Right renal cortex interstitium (tissue), 3 donors: ENCODE measurements around the gene MXRA5. TPM values are rescaled to one million over a fixed set of nuclear protein-coding genes. Genes with fewer than 3 reads are reported as not detected.
A peak's percentile ranks its signal among the peaks of the same experiment; 100 is the strongest.
"Not testable (repeated sequence)": the region's sequence is repeated elsewhere in the genome, so short reads cannot be mapped to it uniquely, and the experiment has no call there.

Experiments
- DNase-seq, 3 donors: peaks; one replicate each; pipeline ENCODE4 v3.0.0-alpha.2; 2013; ENCODE audit warnings: low read depth in 3 of 3, low spot score in 2 of 3
- polyA plus RNA-seq, 3 donors: library from polyadenylated mRNA; unstranded; fragments of 120-200 nt; gene quantifications; one replicate each; pipeline ENCODE4 v1.2.1, GENCODE V29; 2013; ENCODE audit not compliant: insufficient read length in 3 of 3

Gene MXRA5, protein sequence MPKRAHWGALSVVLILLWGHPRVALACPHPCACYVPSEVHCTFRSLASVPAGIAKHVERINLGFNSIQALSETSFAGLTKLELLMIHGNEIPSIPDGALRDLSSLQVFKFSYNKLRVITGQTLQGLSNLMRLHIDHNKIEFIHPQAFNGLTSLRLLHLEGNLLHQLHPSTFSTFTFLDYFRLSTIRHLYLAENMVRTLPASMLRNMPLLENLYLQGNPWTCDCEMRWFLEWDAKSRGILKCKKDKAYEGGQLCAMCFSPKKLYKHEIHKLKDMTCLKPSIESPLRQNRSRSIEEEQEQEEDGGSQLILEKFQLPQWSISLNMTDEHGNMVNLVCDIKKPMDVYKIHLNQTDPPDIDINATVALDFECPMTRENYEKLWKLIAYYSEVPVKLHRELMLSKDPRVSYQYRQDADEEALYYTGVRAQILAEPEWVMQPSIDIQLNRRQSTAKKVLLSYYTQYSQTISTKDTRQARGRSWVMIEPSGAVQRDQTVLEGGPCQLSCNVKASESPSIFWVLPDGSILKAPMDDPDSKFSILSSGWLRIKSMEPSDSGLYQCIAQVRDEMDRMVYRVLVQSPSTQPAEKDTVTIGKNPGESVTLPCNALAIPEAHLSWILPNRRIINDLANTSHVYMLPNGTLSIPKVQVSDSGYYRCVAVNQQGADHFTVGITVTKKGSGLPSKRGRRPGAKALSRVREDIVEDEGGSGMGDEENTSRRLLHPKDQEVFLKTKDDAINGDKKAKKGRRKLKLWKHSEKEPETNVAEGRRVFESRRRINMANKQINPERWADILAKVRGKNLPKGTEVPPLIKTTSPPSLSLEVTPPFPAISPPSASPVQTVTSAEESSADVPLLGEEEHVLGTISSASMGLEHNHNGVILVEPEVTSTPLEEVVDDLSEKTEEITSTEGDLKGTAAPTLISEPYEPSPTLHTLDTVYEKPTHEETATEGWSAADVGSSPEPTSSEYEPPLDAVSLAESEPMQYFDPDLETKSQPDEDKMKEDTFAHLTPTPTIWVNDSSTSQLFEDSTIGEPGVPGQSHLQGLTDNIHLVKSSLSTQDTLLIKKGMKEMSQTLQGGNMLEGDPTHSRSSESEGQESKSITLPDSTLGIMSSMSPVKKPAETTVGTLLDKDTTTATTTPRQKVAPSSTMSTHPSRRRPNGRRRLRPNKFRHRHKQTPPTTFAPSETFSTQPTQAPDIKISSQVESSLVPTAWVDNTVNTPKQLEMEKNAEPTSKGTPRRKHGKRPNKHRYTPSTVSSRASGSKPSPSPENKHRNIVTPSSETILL (N-terminal part only)
- 1 to 10 TPM; 8.2 to 8.8 (median 8.6) TPM for polyA plus RNA-seq

DNA sequence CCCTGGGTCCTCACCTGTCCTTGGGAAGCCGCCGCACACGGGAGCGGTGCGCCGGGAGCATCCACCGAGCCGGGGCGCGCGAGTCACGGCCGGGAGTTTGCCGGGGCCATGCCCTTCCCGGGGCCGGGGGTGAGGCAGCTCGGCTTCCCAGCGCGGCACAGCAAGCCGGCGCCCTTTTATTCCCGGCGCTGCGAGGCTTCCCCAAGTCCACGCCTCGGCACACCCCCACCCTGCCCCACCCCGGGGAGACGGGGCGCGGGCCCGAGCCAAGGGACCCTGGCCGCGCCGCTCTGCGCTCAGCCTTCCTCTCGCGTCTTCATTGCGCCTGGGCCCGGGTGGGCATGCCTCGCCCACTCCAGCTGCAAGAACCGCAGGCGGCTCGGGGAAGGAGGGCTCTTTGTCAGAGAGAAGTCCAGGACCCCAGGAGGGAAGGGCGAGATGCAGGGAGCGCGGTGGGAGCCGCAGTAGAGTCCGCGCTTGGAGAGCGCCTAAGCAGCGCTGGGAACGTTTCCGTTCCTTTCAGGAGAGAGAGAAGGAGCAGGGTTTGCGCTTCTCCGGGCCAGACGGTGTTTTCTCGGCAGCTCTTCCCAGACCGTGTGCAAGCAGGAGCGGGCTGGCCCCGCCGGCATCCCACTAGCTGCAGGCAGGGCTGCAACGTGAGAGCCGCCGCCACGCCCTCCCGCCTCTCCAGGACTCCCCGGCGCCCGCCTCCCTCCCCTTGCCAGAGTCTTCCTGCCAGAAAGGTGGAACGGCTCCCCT lies at the start of gene MXRA5:
TSS of gene MXRA5 (minus strand) at position 152 of the 759 bp plus-strand sequence. CDS start 2,819 bp downstream, outside the sequence.
- no peak for DNase-seq

DNA sequence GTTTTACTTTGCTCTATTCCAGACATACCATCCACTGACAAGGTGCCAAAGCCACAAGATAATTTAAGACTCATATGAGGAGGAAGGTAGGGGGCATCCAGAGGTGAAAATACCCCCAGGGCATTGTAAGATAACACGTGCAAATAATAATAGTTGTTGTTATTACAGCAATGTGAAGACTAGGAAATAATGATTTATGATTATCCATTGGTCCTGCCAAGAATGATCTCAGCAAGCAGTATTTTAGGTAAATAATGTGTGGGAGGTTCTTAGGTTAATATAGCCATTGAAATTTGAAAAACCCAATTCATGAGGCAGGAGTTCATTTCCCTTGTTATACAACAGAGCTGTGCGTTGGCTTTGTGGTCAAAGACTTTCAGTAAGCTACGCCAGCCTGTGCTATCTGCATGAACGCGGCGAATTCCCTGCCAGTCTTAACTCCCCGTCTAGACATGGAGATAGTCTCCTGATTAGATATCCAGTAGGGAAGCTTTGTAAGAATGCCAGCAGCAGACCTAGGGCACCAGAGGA lies 47.2 kb upstream of the MXRA5 start:
- DNase-seq = no peak

- no peak for DNase-seq
These were observed 46.7 kb upstream of the MXRA5 start for GRCh38 chrX:3393178-3393577.

DNA sequence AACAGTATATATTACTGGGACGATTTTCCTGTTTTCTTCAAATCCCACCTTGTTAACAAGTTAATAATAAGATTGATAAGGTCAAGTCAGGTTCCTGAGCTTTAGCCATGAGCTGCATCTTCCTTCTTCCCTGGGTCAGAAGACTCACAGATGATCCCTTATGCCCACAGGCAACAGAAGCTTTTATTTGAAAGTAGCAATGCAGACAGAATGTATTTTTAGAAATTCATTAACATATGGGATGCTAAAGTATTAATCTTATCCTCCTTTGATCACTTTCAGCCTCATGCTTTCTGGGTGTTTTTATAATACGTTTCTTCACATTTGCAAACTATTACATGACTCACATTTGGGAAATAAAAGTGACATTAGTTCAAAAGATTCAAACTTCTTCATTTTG lies 42.0 kb upstream of the MXRA5 start:
- no peak for DNase-seq

- peak in 2 of 3 donors; percentile 10 to 27 for DNase-seq
These were observed 37.9 kb upstream of the MXRA5 start for GRCh38 chrX:3384327-3384726.

DNA sequence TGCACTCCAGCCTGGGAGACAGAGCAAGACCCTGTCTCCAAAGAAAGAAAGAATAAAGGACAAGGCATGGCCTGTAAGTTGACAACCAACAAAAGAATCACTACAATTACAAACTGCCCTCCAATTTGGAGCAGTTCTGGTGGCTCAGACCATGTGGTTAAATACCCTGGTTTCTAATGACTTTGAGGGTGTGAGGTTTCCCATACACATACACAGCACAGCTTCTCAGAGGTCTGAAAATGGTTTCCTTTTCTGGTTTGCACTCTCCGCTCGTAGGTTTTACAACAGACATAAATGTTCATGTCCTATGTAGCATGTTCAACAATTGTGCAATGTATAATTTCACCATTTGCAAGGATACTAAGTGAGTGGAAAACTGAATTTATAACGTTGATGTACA lies 34.2 kb upstream of the MXRA5 start:
- no peak for DNase-seq

GRCh38 chrX:3379111-3379510 lies 32.7 kb upstream of the MXRA5 start:
- DNase-seq = no peak

- no peak for DNase-seq
These were observed 31.7 kb upstream of the MXRA5 start for GRCh38 chrX:3378156-3378555.

DNA sequence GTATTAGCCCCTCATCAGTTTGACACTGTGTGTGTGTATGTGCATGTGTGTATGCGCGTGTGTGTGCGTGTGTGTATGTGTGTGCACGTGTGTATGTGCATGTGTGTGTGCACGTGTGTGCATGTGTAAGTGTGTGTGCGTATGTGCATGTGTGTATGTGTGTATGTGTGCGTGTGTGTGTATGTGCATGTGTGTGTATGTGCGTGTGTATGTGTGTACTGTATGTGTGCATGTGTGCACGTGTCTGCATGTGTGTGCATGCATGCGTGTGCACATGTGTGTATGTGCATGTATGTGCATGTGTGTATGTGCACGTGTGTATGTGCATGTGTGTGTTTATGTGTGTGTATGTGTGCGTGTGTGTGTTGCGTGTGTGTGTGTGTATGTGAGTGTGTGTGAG lies 31.1 kb upstream of the MXRA5 start:
- DNase-seq = no peak

- not testable (repeated sequence) for DNase-seq
These were observed 29.5 kb upstream of the MXRA5 start for GRCh38 chrX:3375878-3376508.

DNA sequence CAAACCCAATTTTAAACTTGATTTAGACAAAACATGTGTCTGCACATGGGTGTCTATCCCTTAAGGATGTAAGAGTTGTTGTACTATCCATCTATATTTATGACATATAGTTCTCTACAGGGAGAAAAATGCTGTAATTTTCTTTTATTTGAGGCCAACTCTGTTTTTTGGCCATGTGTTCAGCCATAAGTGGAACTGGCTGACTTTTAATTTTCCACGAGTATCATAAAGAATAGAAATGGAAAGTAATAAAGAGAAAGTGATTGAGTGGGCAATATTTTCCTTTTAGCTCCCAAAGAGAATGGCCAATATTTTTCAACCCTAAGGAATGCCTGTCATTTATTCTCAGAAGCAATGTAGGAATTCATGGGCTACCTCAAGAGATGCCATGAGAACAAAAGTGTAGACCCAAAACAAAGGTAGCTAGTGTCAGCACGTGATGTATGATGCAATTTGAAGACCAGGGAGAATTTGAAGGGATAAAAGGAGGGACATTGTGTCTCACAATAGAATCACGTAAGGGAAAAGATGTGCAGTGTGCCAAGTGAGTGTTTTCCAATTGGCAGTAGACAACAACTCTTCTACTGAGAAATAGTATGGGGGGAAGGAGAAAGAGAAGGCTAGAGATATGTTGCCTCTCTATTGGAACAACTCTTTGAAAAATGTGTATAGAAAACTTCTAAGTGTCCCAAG lies 27.8 kb upstream of the MXRA5 start:
- no peak for DNase-seq

DNA sequence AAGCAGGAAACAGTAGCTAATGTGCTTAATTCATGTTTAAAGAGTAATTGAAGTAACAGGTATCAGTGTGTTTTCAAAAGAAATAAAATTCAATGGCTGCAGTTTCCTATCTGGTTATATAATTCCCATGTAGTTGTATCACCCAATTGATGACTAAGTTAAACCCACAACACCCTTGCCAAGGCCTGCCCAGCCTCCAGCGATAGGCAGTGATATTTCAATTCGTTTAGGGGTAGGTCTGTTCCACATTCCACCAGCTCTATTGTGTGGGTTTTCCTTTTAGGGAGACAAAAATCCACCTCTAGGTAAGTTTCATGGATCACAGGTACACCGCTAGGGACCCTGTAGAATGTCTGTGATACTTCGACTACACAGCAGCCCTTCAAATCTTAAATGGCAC lies 24.7 kb upstream of the MXRA5 start:
- no peak for DNase-seq

DNA sequence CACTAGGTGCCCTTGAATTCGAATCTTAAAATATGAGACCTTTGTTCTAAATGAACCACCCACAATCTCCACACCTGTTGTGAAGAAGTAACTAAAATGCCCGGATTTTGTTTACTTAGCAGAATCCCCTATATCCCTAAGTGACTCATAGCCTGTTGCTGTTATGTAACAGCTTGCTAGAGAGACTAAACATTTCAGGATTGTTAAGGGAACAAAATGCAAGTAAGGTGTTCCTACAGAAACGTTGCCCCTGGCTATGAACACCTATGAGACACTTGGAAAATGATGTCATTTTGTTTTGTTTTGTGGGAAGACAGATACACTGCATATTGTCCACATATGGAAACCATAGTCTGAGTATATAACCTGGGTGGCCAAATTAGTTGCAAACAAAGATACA lies 24.2 kb upstream of the MXRA5 start:
- no peak for DNase-seq

GRCh38 chrX:3362956-3363355 lies 16.5 kb upstream of the MXRA5 start:
- no peak for DNase-seq

DNA sequence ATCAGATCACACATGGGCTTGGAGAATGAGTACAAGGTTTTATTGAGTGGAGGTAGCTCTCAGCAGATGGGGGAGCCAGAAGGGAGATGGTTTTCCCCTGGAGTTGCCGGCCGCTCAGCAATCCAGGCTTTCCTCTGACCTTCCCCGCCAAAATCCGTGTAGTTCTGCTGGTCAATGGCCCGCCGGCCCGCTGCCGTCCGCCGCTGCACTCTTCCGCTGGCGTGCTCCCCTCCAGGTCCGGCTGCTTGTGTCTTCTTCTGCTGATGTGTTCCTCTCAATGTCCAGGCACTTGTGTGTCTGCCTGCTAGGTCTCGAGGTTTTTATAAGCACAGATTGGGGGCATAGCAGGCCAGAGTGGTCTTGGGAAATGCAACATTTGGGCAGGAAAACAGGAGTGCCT lies 14.4 kb upstream of the MXRA5 start:
- no peak for DNase-seq

DNA sequence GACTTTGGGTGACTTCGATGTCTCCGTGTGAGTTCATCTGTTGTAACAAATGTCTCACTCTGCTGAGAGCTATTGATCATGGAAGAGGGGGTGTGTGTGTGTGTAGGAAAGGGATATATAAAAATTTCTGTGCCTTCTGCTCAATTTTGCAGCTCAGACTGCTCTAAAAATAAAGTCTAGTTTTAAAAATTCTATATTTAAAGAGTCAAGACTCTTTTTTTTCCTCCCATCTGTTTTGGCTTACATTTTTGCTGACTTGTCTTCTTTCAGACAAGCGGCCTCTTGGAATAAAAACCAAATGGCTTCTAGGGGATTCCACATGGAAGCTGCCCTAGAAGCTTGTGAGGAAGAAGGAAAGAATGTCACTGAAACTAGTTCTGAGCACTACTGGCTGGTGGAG lies 6.3 kb upstream of the MXRA5 start:
- not testable (repeated sequence) for DNase-seq

DNA sequence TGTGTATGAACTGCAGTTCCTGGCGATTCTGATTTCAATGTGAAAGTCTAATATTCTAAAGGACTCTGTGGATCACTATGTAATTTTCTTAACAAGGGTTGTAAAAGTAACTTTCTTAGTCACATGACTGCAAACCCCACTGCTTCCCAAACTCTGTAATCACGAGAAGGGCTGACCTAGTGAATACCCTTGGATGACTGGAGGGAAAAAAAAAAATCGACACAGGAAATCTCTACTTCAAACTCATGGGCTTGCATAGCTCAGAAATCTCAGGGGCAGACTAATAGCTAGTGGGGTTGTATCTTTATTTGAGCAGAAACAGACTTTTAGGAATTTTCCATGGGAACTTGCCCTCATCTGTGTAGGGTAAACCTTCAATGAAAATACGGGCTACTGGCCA lies 4.8 kb upstream of the MXRA5 start:
- DNase-seq = no peak

DNA sequence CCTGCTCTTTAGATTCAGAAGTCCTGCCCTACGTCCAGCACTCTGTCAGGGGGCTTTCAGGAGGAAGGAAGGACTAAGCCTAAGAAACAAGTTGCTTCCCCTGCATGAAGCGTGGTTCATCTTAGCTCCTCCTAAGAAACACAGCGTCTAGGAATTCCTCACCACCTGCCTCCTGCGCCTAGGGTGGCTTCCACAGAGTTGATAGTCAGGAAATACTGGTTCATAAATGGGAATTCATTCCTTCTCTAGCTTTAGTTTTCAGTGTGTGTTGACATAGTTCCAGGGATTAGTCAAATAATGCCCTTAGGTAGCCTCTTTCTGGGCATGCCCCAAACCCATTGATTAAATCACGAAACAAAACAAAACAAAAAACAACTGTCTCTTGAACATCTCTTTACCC lies 1.7 kb upstream of the MXRA5 start:
- DNase-seq = no peak
